IMR-90 (cell line): ENCODE results near the gene TERB1. TPM values are rescaled to one million over a fixed set of nuclear protein-coding genes. Genes with fewer than 3 reads are reported as not detected.

Source experiments
- ATAC-seq: fragments of 200-7000 bp; cut with Tn5 transposase; 2 replicates; pipeline ENCODE4 v1.9.1; 2020; ENCODE audit warnings: low read depth, mild to moderate bottlenecking, moderate library complexity
- BruUV-seq: library from RNA; stranded (reverse); fragments of 400-500 nt; replicated peaks from 2 replicates; lab custom pipeline; 2021; lab: Mats Ljungman, UMichigan
- CTCF ChIA-PET: fragments of 300-600 bp; formaldehyde crosslinking; extraction: SDS; loops from one replicate; lab custom pipeline; 2021; ENCODE audit warnings: antibody characterized with exemption; lab: Yijun Ruan, JAX
- POLR2A ChIA-PET: fragments of 300-600 bp; sonication (Branson Sonifier 250); formaldehyde crosslinking; loops from one replicate; lab custom pipeline; 2022; ENCODE audit warnings: antibody characterized with exemption; ENCODE audit not compliant: unreplicated experiment; lab: Charles Lee
- DNase-seq: peaks from one replicate; pipeline ENCODE4 v3.0.0; 2013
- H2AFZ ChIP-seq: replicated peaks from 2 replicates; pipeline ENCODE3; 2013; ENCODE audit warnings: low read length, mild to moderate bottlenecking; ENCODE audit not compliant: poor library complexity
- H2AK5ac ChIP-seq: 2 replicates; pipeline ENCODE4 v1.6.1; 2013; ENCODE audit warnings: low read depth, low read length, inconsistent platforms
- H2AK9ac ChIP-seq: replicated peaks from 2 replicates; pipeline ENCODE3; 2013; ENCODE audit warnings: mild to moderate bottlenecking, low read depth, low read length, moderate library complexity; ENCODE audit not compliant: poor library complexity
- H2BK120ac ChIP-seq: 2 replicates; pipeline ENCODE4 v1.6.1; 2013; ENCODE audit warnings: low read depth, low read length, inconsistent platforms
- H2BK15ac ChIP-seq: 3 replicates; pipeline ENCODE4 v1.6.1; 2013; ENCODE audit warnings: low read depth, low read length, inconsistent platforms
- H2BK20ac ChIP-seq: 2 replicates; pipeline ENCODE4 v1.6.1; 2013; ENCODE audit warnings: low read depth, mild to moderate bottlenecking, inconsistent platforms, low read length, moderate library complexity
- H2BK5ac ChIP-seq: 2 replicates; pipeline ENCODE4 v1.6.1; 2013; ENCODE audit warnings: mild to moderate bottlenecking, low read depth, low read length, inconsistent platforms; ENCODE audit not compliant: poor library complexity, severe bottlenecking
- H3K14ac ChIP-seq: replicated peaks from 2 replicates; pipeline ENCODE4 v1.6.1; 2013; ENCODE audit warnings: low read depth, low read length, inconsistent platforms
- H3K18ac ChIP-seq: 2 replicates; pipeline ENCODE4 v1.6.1; 2013; ENCODE audit warnings: low read depth, low read length, control low read depth
- H3K23ac ChIP-seq: 2 replicates; pipeline ENCODE4 v1.6.1; 2013; ENCODE audit warnings: low read depth, low read length, inconsistent platforms
- H3K27ac ChIP-seq: 2 replicates; pipeline ENCODE4 v1.5.1; 2013; ENCODE audit warnings: mild to moderate bottlenecking, control low read depth, low read length; ENCODE audit not compliant: insufficient read depth
- H3K27me3 ChIP-seq: 2 replicates; pipeline ENCODE4 v1.6.1; 2013; ENCODE audit warnings: low read length; ENCODE audit not compliant: control insufficient read depth, insufficient read depth
- H3K36me3 ChIP-seq: 2 replicates; pipeline ENCODE4 v1.6.1; 2013; ENCODE audit warnings: low read length, mixed read lengths; ENCODE audit not compliant: control insufficient read depth, insufficient read depth
- H3K4ac ChIP-seq: 2 replicates; pipeline ENCODE4 v1.6.1; 2013; ENCODE audit warnings: low read depth, low read length, inconsistent platforms
- H3K4me1 ChIP-seq: 2 replicates; pipeline ENCODE4 v1.6.1; 2013; ENCODE audit warnings: low read length, mixed read lengths; ENCODE audit not compliant: control insufficient read depth, insufficient read depth
- H3K4me2 ChIP-seq: 2 replicates; pipeline ENCODE4 v1.6.1; 2013; ENCODE audit warnings: low read depth, mild to moderate bottlenecking, control low read depth, low read length, moderate library complexity
- H3K4me3 ChIP-seq: 2 replicates; pipeline ENCODE4 v1.5.1; 2013; ENCODE audit warnings: low read depth, mild to moderate bottlenecking, control low read depth, low read length, moderate library complexity; ENCODE audit not compliant: insufficient read depth
- H3K56ac ChIP-seq: 2 replicates; pipeline ENCODE4 v1.6.1; 2013; ENCODE audit warnings: low read length, inconsistent platforms; ENCODE audit not compliant: insufficient read depth; ENCODE audit errors: extremely low read depth
- H3K79me1 ChIP-seq, 2 experiments: 2 replicates each; pipeline ENCODE4 v1.6.1; 2013; ENCODE audit warnings: low read length in 2 of 2, inconsistent platforms in 1 of 2, low read depth in 1 of 2
- H3K9ac ChIP-seq: 2 replicates; pipeline ENCODE4 v1.6.1; 2013; ENCODE audit warnings: low read depth, low read length, control low read depth
- H3K9me1 ChIP-seq: 2 replicates; pipeline ENCODE4 v1.6.1; 2013; ENCODE audit warnings: low read length, inconsistent platforms; ENCODE audit not compliant: insufficient read depth
- H3K9me3 ChIP-seq: 2 replicates; pipeline ENCODE4 v1.6.1; 2013; ENCODE audit warnings: low read length; ENCODE audit not compliant: control insufficient read depth, insufficient read depth
- H4K20me1 ChIP-seq: 2 replicates; pipeline ENCODE4 v1.6.1; 2013; ENCODE audit warnings: low read length, inconsistent platforms; ENCODE audit not compliant: insufficient read depth
- H4K5ac ChIP-seq: 2 replicates; pipeline ENCODE4 v1.6.1; 2013; ENCODE audit warnings: mild to moderate bottlenecking, low read depth, low read length, control low read depth
- H4K8ac ChIP-seq, 2 experiments: 2 replicates each; pipeline ENCODE4 v1.6.1; 2013; ENCODE audit warnings: low read depth in 2 of 2, low read length in 2 of 2, control low read depth in 1 of 2, inconsistent platforms in 1 of 2
- H4K91ac ChIP-seq: 2 replicates; pipeline ENCODE4 v1.6.1; 2013; ENCODE audit warnings: low read depth, low read length, inconsistent platforms; ENCODE audit not compliant: insufficient read depth
- BHLHE40 ChIP-seq: fragments of 150-350 bp; IDR thresholded peaks from 2 replicates; pipeline ENCODE4 v1.6.1; 2016; ENCODE audit warnings: mild to moderate bottlenecking, low read depth, low read length
- CEBPB ChIP-seq: IDR thresholded peaks from 2 replicates; pipeline ENCODE4 v1.6.1; 2012; ENCODE audit warnings: low read depth, low read length, improper control_type of control experiment
- CHD1 ChIP-seq: IDR thresholded peaks from 2 replicates; pipeline ENCODE4 v1.6.1; 2012; ENCODE audit warnings: low read depth, low read length, improper control_type of control experiment
- FOS ChIP-seq: fragments of 150-350 bp; IDR thresholded peaks from 2 replicates; pipeline ENCODE4 v1.6.1; 2016; ENCODE audit warnings: low read depth, low read length
- MAFK ChIP-seq: IDR thresholded peaks from 2 replicates; pipeline ENCODE4 v1.6.1; 2012; ENCODE audit warnings: low read depth, low read length, improper control_type of control experiment
- MAZ ChIP-seq: IDR thresholded peaks from 2 replicates; pipeline ENCODE4 v1.6.1; 2012; ENCODE audit warnings: low read depth, mild to moderate bottlenecking, low read length, improper control_type of control experiment, moderate library complexity, borderline replicate concordance
- MXI1 ChIP-seq: IDR thresholded peaks from 2 replicates; pipeline ENCODE4 v1.6.1; 2012; ENCODE audit warnings: low read depth, mild to moderate bottlenecking, low read length, moderate library complexity, borderline replicate concordance
- NFE2L2 ChIP-seq: fragments of 150-350 bp; IDR thresholded peaks from 2 replicates; pipeline ENCODE4 v1.6.1; 2016; ENCODE audit warnings: low read depth, mild to moderate bottlenecking, low read length
- POLR2A ChIP-seq: IDR thresholded peaks from 2 replicates; pipeline ENCODE4 v1.6.1; 2012; ENCODE audit warnings: mild to moderate bottlenecking, low read depth, low read length
- RAD21 ChIP-seq: IDR thresholded peaks from 2 replicates; pipeline ENCODE4 v1.6.1; 2012; ENCODE audit warnings: low read length, improper control_type of control experiment
- RCOR1 ChIP-seq: IDR thresholded peaks from 2 replicates; pipeline ENCODE4 v1.6.1; 2012; ENCODE audit warnings: mild to moderate bottlenecking, low read length, improper control_type of control experiment; ENCODE audit not compliant: insufficient replicate concordance
- RFX5 ChIP-seq: IDR thresholded peaks from 2 replicates; pipeline ENCODE4 v1.8.0; 2012; ENCODE audit warnings: low read depth, mild to moderate bottlenecking, low read length, moderate library complexity
- SMC3 ChIP-seq: fragments of 150-350 bp; IDR thresholded peaks from 2 replicates; pipeline ENCODE4 v1.6.1; 2016; ENCODE audit warnings: low read depth, mild to moderate bottlenecking, antibody characterized with exemption, low read length, moderate library complexity
- dilution Hi-C: fragments of 300-500 bp; cut with HindIII; formaldehyde crosslinking; loops from one replicate; pipeline ENCODE4 v1.14.3; 2018; ENCODE audit warnings: low sequenced_read_pairs; ENCODE audit not compliant: unreplicated experiment
- in situ Hi-C: fragments of 300-500 bp; cut with MboI; formaldehyde crosslinking; loops from 3 replicates; pipeline ENCODE4 v1.14.3; 2019; ENCODE audit warnings: low sequenced_read_pairs, inconsistent platforms, mixed read lengths
- intact Hi-C: fragments of 100-400 bp; cut with micrococcal nuclease; formaldehyde crosslinking; loops from 2 replicates; pipeline ENCODE4 v1.10.0; 2022
- polyA plus RNA-seq, 3 experiments: library from polyadenylated mRNA; depleted of rRNA; stranded (reverse); fragments of >200 nt; gene quantifications; 2 replicates each; pipeline ENCODE4 v1.2.3, GENCODE V29; 2012; ENCODE audit warnings: low replicate concordance in 1 of 3
- total RNA-seq: library from RNA; depleted of rRNA; stranded (reverse); fragments of >200 nt; gene quantifications from 2 replicates; pipeline ENCODE4 v1.2.3, GENCODE V29; 2012
- TF ChIP-seq, protein P1 (sequence below): conservative IDR thresholded peaks from 2 replicates; pipeline ENCODE4 v1.5.1; 2012; ENCODE audit warnings: mild to moderate bottlenecking, low read depth, low read length, improper control_type of control experiment
- TF ChIP-seq, protein P2 (sequence below): fragments of 150-350 bp; IDR thresholded peaks from 2 replicates; pipeline ENCODE4 v1.6.1; 2016; ENCODE audit warnings: low read depth, mild to moderate bottlenecking, low read length, moderate library complexity, borderline replicate concordance
- TF ChIP-seq, protein P3 (sequence below): fragments of 150-350 bp; IDR thresholded peaks from 2 replicates; pipeline ENCODE4 v1.6.1; 2017; ENCODE audit warnings: mild to moderate bottlenecking, antibody characterized with exemption, low read length, low read depth

TERB1 gene
- total and polyA plus RNA-seq, 2 of the 4 experiments (the other 2 are of a cell fraction): not detected

DNA sequence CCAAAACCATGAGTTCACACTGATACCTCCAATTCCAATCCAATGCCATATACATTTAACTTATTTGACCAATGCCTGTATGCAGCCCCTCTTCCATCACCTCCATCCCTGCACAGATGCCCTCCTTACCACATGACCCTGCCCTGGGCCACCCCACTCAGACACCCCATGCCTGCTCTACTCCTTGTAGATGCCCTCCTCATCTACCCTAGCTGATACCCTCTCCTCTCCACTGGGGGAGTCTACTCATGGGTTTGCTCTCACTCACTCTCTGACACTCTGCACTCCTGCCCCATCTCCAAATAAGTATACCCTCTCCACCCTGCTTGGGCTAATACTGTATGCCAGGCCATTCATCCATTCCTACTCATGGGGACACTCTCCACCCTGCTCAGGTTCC is 88.9 kb downstream of the TERB1 start:
- Histone ChIP-seq H2AK5ac (no peak overlapping the region), H3K4me1 (0 out of 2 replicates have a peak, but pooled peaks cover 2% of the 10 kb centered on the region), H4K20me1 (peaks cover 3% of the 10 kb centered on the region; the same call in 1 of the 2 replicates), H3K23ac (no peak overlapping the region), H3K9me3 (peaks cover 5% of the 10 kb centered on the region), H3K14ac (no peak overlapping the region), H2BK20ac (no peak overlapping the region), H2BK120ac (no peak overlapping the region), H2AFZ (no peak overlapping the region), H3K9me1 (peaks cover 6% of the 10 kb centered on the region), H3K79me1 (peaks cover 0 to 2% of the 10 kb centered on the region in 2 experiments; a peak in 1 of 4 replicates), H2BK15ac (no peak overlapping the region), H3K27ac (no peak overlapping the region), H4K8ac (no peak overlapping the region), H2AK9ac (no peak overlapping the region), H3K4me2 (no peak overlapping the region), H3K4me3 (no peak overlapping the region), H3K56ac (no peak overlapping the region), H3K18ac (no peak overlapping the region), H4K91ac (no peak overlapping the region), H3K36me3 (no peaks in the 10 kb centered on the region), H3K27me3 (no peaks in the 10 kb centered on the region), H4K5ac (no peak overlapping the region), H3K9ac (no peak overlapping the region), H2BK5ac (no peak overlapping the region), H3K4ac (no peak overlapping the region)
- intact Hi-C loops (no loop called here), in situ Hi-C loops (no loop called here), dilution Hi-C loops (no loop called here)
- CTCF ChIA-PET: interaction anchor here (0.6 kb wide), 1 partner anchor 206 kb away, joined by 3 read pairs; no protein-coding TSS in a partner anchor
- POLR2A ChIA-PET: interaction anchor here (0.8 kb wide), 1 partner anchor 207 kb away, joined by 5 read pairs; no protein-coding TSS in a partner anchor
- no TSS peak for BruUV-seq
- no peak for DNase-seq
- ATAC-seq: no peak
- TF ChIP-seq RAD21 (no peak), MAFK (no peak), CEBPB (no peak), NFE2L2 (no peak), RFX5 (no peak), POLR2A (no peak), SMC3 (no peak), RCOR1 (no peak), BHLHE40 (no peak), MAZ (no peak), FOS (no peak), MXI1 (no peak), CHD1 (no peak)
- TF ChIP-seq, protein P1, sequence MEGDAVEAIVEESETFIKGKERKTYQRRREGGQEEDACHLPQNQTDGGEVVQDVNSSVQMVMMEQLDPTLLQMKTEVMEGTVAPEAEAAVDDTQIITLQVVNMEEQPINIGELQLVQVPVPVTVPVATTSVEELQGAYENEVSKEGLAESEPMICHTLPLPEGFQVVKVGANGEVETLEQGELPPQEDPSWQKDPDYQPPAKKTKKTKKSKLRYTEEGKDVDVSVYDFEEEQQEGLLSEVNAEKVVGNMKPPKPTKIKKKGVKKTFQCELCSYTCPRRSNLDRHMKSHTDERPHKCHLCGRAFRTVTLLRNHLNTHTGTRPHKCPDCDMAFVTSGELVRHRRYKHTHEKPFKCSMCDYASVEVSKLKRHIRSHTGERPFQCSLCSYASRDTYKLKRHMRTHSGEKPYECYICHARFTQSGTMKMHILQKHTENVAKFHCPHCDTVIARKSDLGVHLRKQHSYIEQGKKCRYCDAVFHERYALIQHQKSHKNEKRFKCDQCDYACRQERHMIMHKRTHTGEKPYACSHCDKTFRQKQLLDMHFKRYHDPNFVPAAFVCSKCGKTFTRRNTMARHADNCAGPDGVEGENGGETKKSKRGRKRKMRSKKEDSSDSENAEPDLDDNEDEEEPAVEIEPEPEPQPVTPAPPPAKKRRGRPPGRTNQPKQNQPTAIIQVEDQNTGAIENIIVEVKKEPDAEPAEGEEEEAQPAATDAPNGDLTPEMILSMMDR: no peak
- TF ChIP-seq, protein P2, sequence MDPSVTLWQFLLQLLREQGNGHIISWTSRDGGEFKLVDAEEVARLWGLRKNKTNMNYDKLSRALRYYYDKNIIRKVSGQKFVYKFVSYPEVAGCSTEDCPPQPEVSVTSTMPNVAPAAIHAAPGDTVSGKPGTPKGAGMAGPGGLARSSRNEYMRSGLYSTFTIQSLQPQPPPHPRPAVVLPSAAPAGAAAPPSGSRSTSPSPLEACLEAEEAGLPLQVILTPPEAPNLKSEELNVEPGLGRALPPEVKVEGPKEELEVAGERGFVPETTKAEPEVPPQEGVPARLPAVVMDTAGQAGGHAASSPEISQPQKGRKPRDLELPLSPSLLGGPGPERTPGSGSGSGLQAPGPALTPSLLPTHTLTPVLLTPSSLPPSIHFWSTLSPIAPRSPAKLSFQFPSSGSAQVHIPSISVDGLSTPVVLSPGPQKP: no peak
- TF ChIP-seq, protein P3, sequence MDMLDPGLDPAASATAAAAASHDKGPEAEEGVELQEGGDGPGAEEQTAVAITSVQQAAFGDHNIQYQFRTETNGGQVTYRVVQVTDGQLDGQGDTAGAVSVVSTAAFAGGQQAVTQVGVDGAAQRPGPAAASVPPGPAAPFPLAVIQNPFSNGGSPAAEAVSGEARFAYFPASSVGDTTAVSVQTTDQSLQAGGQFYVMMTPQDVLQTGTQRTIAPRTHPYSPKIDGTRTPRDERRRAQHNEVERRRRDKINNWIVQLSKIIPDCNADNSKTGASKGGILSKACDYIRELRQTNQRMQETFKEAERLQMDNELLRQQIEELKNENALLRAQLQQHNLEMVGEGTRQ: no peak
